OCI-LY3 (cell line): ENCODE data around the gene MEAF6.

ENCODE experiments used
- H2AFZ ChIP-seq: fragments of 200-600, 300-600 bp; shearing (Covaris generic); 2 replicates; pipeline ENCODE4 v1.6.0; 2014; ENCODE audit warnings: antibody characterized with exemption, low read depth, low read length
- H3K27ac ChIP-seq: fragments of 200-600, 300-600 bp; sonication (generic); 2 replicates; pipeline ENCODE4 v1.5.1; 2014; ENCODE audit warnings: mild to moderate bottlenecking, low read length, moderate library complexity, mixed read lengths
- H3K27me3 ChIP-seq: fragments of 200-600, 300-600 bp; sonication (generic); 2 replicates; pipeline ENCODE4 v1.6.1; 2014; ENCODE audit warnings: low read depth, low read length, mixed read lengths
- H3K36me3 ChIP-seq: fragments of 200-600, 300-600 bp; sonication (generic); replicated peaks from 2 replicates; pipeline ENCODE3; 2014; ENCODE audit warnings: low read depth, low read length, mixed read lengths
- H3K4me1 ChIP-seq: fragments of 300-600, 200-600 bp; sonication (generic); 2 replicates; pipeline ENCODE4 v1.6.1; 2014; ENCODE audit warnings: low read length, mixed read lengths
- H3K4me2 ChIP-seq: fragments of 200-600, 300-600 bp; sonication (generic); 2 replicates; pipeline ENCODE4 v1.6.1; 2014; ENCODE audit warnings: low read length, mixed read lengths
- H3K4me3 ChIP-seq: fragments of 300-600, 200-600 bp; sonication (generic); 2 replicates; pipeline ENCODE4 v1.5.1; 2014; ENCODE audit warnings: antibody characterized with exemption, mild to moderate bottlenecking, low read length, moderate library complexity
- H3K79me2 ChIP-seq: fragments of 300-600, 200-600 bp; shearing (Covaris generic); 2 replicates; pipeline ENCODE4 v1.6.1; 2014; ENCODE audit warnings: mild to moderate bottlenecking, low read length, mixed read lengths
- H3K9ac ChIP-seq: fragments of 300-600, 200-600 bp; shearing (Covaris generic); 2 replicates; pipeline ENCODE4 v1.6.0; 2014; ENCODE audit warnings: mild to moderate bottlenecking, low read length, moderate library complexity
- H3K9me3 ChIP-seq: fragments of 200-600, 300-600 bp; shearing (Covaris generic); 2 replicates; pipeline ENCODE4 v1.6.1; 2014; ENCODE audit warnings: low read length, mixed read lengths; ENCODE audit not compliant: insufficient read depth
- H4K20me1 ChIP-seq: fragments of 200-600, 300-600 bp; sonication (generic); 2 replicates; pipeline ENCODE4 v1.6.1; 2016; ENCODE audit warnings: low read length, mixed read lengths; ENCODE audit not compliant: insufficient read depth
- EZH2phosphoT487 ChIP-seq: fragments of 200-600 bp; shearing (Covaris generic); IDR thresholded peaks from 2 replicates; pipeline ENCODE4 v1.6.1; 2018; ENCODE audit warnings: antibody characterized with exemption, mixed run types, low read depth
- TF ChIP-seq, protein P1 (sequence below): fragments of 200-600, 300-600 bp; sonication (generic); IDR thresholded peaks from 2 replicates; pipeline ENCODE4 v1.5.1; 2014; ENCODE audit warnings: antibody characterized with exemption, low read length, low read depth

MEAF6 gene

DNA sequence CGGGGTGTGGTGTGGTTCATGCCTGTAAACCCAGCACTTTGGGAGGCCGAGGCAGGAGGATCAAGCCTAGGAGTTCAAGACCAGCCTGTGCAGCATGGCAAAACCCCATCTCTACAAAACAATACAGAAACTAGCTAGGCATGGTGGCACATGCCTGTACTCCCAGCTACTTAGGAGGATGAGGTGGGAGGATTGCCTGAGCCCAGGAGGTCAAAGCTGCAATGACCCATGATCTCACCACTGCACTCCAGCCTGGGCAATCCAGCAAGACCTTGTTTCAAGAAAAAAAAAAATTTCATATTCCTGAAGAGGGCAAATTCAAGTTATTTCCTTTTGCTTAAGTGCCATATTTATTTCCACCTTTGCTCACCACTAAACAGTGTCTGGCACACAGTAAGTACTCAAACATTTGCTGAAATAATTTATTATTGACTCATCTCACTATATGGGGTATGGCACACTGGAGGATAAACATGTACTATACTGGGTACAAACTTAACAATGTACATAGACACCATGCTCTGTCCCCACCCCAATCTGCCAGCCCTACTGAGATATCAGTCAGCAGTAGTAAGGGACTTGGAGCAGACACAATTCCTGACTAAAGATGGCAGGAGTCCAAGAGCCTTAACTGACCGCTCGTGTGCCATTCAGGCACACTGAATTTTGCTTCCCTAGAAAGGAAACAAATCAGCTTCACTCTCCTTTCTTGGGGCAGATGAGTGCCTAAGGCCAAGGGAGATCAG lies 15.5 kb downstream of the MEAF6 start:
- TF ChIP-seq, protein P1, sequence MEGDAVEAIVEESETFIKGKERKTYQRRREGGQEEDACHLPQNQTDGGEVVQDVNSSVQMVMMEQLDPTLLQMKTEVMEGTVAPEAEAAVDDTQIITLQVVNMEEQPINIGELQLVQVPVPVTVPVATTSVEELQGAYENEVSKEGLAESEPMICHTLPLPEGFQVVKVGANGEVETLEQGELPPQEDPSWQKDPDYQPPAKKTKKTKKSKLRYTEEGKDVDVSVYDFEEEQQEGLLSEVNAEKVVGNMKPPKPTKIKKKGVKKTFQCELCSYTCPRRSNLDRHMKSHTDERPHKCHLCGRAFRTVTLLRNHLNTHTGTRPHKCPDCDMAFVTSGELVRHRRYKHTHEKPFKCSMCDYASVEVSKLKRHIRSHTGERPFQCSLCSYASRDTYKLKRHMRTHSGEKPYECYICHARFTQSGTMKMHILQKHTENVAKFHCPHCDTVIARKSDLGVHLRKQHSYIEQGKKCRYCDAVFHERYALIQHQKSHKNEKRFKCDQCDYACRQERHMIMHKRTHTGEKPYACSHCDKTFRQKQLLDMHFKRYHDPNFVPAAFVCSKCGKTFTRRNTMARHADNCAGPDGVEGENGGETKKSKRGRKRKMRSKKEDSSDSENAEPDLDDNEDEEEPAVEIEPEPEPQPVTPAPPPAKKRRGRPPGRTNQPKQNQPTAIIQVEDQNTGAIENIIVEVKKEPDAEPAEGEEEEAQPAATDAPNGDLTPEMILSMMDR = no peak
- TF ChIP-seq EZH2phosphoT487 = no peak
- H4K20me1 ChIP-seq = no peaks in the 10 kb centered on the region
- H3K4me3 ChIP-seq = no peak overlapping the region
- no peak overlapping the region for H3K27ac ChIP-seq
- no peak overlapping the region for H3K9ac ChIP-seq
- H3K9me3 ChIP-seq = no peaks in the 10 kb centered on the region
- H3K4me2 ChIP-seq = no peak overlapping the region
- no peaks in the 10 kb centered on the region for H3K36me3 ChIP-seq
- no peak overlapping the region for H2AFZ ChIP-seq
- H3K27me3 ChIP-seq = no peaks in the 10 kb centered on the region
- H3K79me2 ChIP-seq = no peaks in the 10 kb centered on the region
- H3K4me1 ChIP-seq = no peaks in the 10 kb centered on the region

DNA sequence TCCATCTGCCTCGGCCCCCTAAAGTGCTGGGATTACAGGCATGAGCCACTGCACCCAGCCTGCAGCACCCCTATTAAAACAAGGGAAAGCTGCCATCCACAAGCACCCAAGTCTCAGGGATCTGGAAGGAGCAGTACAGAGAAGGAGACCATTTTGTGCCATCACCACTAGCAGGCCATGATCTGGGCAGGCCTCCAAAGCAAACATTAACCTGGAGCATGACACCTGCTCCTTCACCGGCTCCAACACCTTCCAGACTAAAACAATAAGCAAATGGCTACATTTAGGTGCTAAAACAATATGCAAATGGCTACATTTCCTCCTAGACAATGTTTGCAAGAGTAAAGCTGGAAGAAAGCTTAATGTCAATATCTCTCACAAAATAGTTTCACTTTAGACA lies 16.7 kb downstream of the MEAF6 start:
- Histone ChIP-seq H3K4me2 (no peak overlapping the region), H3K27me3 (no peaks in the 10 kb centered on the region), H3K27ac (no peak overlapping the region), H3K9me3 (no peaks in the 10 kb centered on the region), H4K20me1 (no peaks in the 10 kb centered on the region), H3K36me3 (no peaks in the 10 kb centered on the region), H2AFZ (no peak overlapping the region), H3K9ac (no peak overlapping the region), H3K4me1 (no peaks in the 10 kb centered on the region), H3K79me2 (no peaks in the 10 kb centered on the region), H3K4me3 (no peak overlapping the region)
- TF ChIP-seq, protein P1 = no peak
- no peak for TF ChIP-seq EZH2phosphoT487

DNA sequence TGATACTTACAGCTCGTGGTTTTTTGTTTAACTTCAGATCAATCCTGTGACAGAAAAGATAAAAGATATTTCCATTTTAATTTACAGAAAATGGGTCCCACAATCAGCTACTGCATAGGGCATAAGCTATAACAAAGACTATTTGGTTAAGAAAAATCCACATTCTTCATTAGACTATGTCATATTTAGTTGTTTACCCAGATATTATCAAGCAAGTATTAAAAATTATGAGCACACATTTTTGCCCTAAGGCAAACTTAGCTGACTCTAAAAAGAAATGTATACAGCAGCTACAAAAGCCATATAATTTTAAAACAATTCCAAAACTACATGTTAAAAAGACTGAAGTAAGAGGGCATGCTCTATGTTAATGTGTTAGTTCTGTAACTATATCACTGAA lies 18.7 kb downstream of the MEAF6 start:
- Histone ChIP-seq H3K9me3 (no peaks in the 10 kb centered on the region), H3K4me2 (no peak overlapping the region), H3K79me2 (no peaks in the 10 kb centered on the region), H3K4me1 (no peaks in the 10 kb centered on the region), H3K27ac (no peak overlapping the region), H3K9ac (no peak overlapping the region), H3K36me3 (no peaks in the 10 kb centered on the region), H2AFZ (no peak overlapping the region), H3K4me3 (no peak overlapping the region), H4K20me1 (no peaks in the 10 kb centered on the region), H3K27me3 (no peaks in the 10 kb centered on the region)
- TF ChIP-seq EZH2phosphoT487 = no peak
- TF ChIP-seq, protein P1 = no peak

DNA sequence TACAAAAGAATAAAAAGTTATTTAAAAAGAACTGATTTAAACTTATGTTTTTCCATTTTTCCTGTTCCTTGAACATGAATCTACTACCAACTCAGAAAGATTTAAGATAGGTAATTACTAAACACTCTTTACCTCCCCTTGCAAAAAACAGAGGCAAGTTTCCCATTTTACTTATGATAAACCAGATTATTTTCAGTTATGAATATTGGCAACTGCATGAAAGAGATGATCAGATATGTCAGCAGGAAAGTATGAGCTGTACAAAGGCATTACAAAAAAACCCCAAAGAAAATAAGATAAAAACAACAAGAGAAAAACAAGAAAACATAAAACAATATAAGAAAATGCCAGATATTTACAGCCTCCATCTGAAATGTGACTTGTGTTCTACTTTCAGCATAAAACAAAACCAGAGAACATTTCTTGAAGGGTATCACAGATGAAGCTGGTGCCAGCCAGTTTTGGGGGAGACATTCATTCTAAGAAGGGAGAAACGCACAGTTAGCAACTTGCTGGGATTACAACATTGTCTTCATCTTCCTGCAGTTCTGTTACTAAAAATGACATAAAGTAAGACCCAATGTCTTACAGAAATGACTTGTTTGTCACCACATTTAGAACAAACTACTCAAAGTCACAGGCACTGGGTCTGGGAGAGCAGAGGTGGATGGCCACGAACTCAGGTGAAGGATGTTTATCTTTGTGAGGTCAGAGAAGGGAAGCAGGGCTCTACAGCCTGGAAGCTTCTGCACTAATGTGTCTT lies 21.0 kb downstream of the MEAF6 start:
- Histone ChIP-seq H4K20me1 (no peaks in the 10 kb centered on the region), H2AFZ (no peak overlapping the region), H3K79me2 (no peaks in the 10 kb centered on the region), H3K36me3 (no peaks in the 10 kb centered on the region), H3K9ac (no peak overlapping the region), H3K4me1 (no peaks in the 10 kb centered on the region), H3K27ac (no peak overlapping the region), H3K27me3 (no peaks in the 10 kb centered on the region), H3K4me3 (no peak overlapping the region), H3K9me3 (no peaks in the 10 kb centered on the region), H3K4me2 (no peak overlapping the region)
- TF ChIP-seq, protein P1 = no peak
- TF ChIP-seq EZH2phosphoT487 = no peak
